Measurements from ENCODE around the gene TTBK1. TPM values are rescaled to one million over a fixed set of nuclear protein-coding genes. Genes with fewer than 3 reads are reported as not detected.
A peak's percentile ranks its signal among the peaks of the same experiment; 100 is the strongest.

Gene TTBK1
- total RNA-seq, 8 experiments from 2014 or later = 0.41 to 13.6 (median 8.4) TPM

- no peak for ATAC-seq (replicated peaks in 6 of 8)
- H3K4me1 ChIP-seq (replicated peaks in 1 of 2) = peaks cover 0 to 7% of the 10 kb centered on the region in 2 donors
- no peak overlapping the region for H3K4me3 ChIP-seq
- in situ Hi-C loops (cut with MboI; ENCODE audit: low pct_unique_long_range_greater_than_20kb in 2 of 9, low sequenced_read_pairs in 9 of 9, unreplicated experiment in 9 of 9) = no loop called here
- H3K27ac ChIP-seq = no peak overlapping the region
- WGBS, 10 experiments = 36 to 100% (median 87%) methylated on average over 1 to 2 of the region's 2 CpGs; no CpG with 5 or more reads in 4 of the 10 experiments
Observed at GRCh38 chr6:43310134-43310533, 66.9 kb downstream of the TTBK1 start.

GRCh38 chr6:43310624-43311023, 67.3 kb downstream of the TTBK1 start:
- H3K4me3 ChIP-seq = no peak overlapping the region
- in situ Hi-C loops (cut with MboI; ENCODE audit: low pct_unique_long_range_greater_than_20kb in 2 of 9, low sequenced_read_pairs in 9 of 9, unreplicated experiment in 9 of 9) = no loop called here
- H3K27ac ChIP-seq = no peak overlapping the region
- peaks cover 0 to 7% of the 10 kb centered on the region in 2 donors for H3K4me1 ChIP-seq (replicated peaks in 1 of 2)
- no peak for ATAC-seq (replicated peaks in 6 of 8)

DNA sequence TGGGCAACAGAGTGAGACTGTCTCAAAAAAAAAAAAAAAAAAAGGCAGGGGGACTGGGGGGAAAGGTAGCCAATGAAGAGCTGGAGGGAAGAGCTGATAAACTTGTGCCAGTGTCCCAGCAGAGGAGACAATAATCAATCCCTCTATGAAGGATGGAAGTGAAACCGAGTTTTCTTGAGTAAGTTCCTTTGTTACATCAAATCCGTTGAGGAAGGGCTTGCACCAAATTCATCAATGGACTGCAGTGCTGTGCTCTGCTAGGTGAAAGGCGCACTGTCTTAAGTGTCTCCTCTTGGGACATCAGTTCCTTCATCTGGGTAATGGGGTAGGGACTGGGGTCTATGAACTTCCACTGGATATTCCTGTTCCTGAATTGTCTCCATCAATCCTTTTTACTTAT, 68.4 kb downstream of the TTBK1 start:
- no peak for ATAC-seq (replicated peaks in 6 of 8)
- in situ Hi-C loops (cut with MboI; ENCODE audit: low pct_unique_long_range_greater_than_20kb in 2 of 9, low sequenced_read_pairs in 9 of 9, unreplicated experiment in 9 of 9) = no loop called here
- H3K27ac ChIP-seq = no peak overlapping the region
- H3K4me1 ChIP-seq (replicated peaks in 1 of 2) = peaks cover 0 to 7% of the 10 kb centered on the region in 2 donors
- WGBS, 10 experiments = 8 to 89% (median 75%) methylated on average over 2 to 3 of the region's 3 CpGs; no CpG with 5 or more reads in 2 of the 10 experiments
- no peak overlapping the region for H3K4me3 ChIP-seq

GRCh38 chr6:43313813-43314212, 70.5 kb downstream of the TTBK1 start:
- Histone ChIP-seq H3K4me3 (no peak overlapping the region), H3K27ac (no peak overlapping the region), H3K4me1 (replicated peaks in 1 of 2) (peaks cover 0 to under 1% of the 10 kb centered on the region in 2 donors)
- 40 to 100% (median 83%) methylated on average over 1 of the region's 1 CpG; no CpG with 5 or more reads in 3 of the 10 experiments for WGBS, 10 experiments
- in situ Hi-C loops (cut with MboI; ENCODE audit: low pct_unique_long_range_greater_than_20kb in 2 of 9, low sequenced_read_pairs in 9 of 9, unreplicated experiment in 9 of 9) = no loop called here
- ATAC-seq (replicated peaks in 6 of 8) = no peak

DNA sequence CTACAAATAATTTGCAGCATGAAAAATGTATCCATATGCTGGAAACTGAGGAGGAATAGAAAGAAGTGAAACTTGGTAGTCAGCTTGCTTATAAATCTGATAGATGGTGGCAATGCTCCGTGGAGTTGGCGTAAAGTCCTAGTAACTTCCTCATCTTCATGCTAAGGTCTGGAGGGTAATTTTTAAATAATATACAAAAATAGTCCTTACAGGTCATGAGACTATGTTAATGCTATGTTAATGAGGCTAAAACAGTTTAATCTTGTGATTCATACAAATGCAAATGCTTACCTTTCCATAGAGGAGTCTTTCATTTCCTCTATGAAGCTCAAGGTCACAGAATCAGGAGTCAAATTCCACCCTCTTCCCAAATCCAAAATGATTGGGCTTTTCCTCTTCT, 74.7 kb downstream of the TTBK1 start:
- Histone ChIP-seq H3K4me1 (replicated peaks in 1 of 2) (no peaks in the 10 kb centered on the region), H3K4me3 (no peak overlapping the region), H3K27ac (no peak overlapping the region)
- 71 to 100% (median 88%) methylated on average over 1 to 2 of the region's 2 CpGs; no CpG with 5 or more reads in 2 of the 10 experiments for WGBS, 10 experiments
- in situ Hi-C loops (cut with MboI; ENCODE audit: low pct_unique_long_range_greater_than_20kb in 2 of 9, low sequenced_read_pairs in 9 of 9, unreplicated experiment in 9 of 9) = no loop called here
- ATAC-seq (replicated peaks in 6 of 8) = peak in 3 of 8 experiments; percentile 73 to 86 (median 85)

DNA sequence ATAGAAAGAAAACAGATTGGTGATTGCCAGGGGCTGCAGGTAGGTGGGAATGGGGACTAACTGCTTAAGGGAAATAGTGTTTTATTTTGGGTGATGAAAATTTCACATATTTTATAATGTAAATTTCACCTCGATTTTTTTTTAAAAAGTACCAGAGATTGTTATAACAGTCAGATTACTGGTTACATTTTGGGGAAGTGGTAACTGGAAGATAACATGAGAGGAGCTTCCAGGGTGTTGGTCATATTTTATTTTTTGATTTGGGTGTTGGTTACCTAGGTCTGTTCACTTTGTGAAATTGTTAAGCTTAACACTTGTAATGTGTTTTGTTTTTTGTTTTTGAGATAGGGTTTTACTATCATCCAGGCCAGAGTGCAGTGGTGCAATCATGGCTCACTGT, 82.6 kb downstream of the TTBK1 start:
- in situ Hi-C loops (cut with MboI; ENCODE audit: low pct_unique_long_range_greater_than_20kb in 2 of 9, low sequenced_read_pairs in 9 of 9, unreplicated experiment in 9 of 9) = no loop called here
- H3K27ac ChIP-seq = no peak overlapping the region
- WGBS, 10 experiments = 0 to 86% (median 44%) methylated on average over 1 of the region's 1 CpG; no CpG with 5 or more reads in 1 of the 10 experiments

GRCh38 chr6:43328528-43328927, 85.2 kb downstream of the TTBK1 start:
- in situ Hi-C loops (cut with MboI; ENCODE audit: low pct_unique_long_range_greater_than_20kb in 2 of 9, low sequenced_read_pairs in 9 of 9, unreplicated experiment in 9 of 9) = no loop called here
- Histone ChIP-seq H3K4me1 (replicated peaks in 1 of 2) (no peaks in the 10 kb centered on the region), H3K27ac (no peak overlapping the region), H3K4me3 (no peak overlapping the region)
- no peak for ATAC-seq (replicated peaks in 6 of 8)
- 0 to 86% (median 37%) methylated on average over 1 of the region's 1 CpG; no CpG with 5 or more reads in 2 of the 10 experiments for WGBS, 10 experiments

More for the DNA sequence above, 82.6 kb downstream of the TTBK1 start:
- Histone ChIP-seq H3K4me3 (no peak overlapping the region), H3K4me1 (replicated peaks in 1 of 2) (no peaks in the 10 kb centered on the region)
- no peak for ATAC-seq (replicated peaks in 6 of 8)

GRCh38 chr6:43331470-43331869, 88.2 kb downstream of the TTBK1 start:
- Histone ChIP-seq H3K4me3 (no peak overlapping the region), H3K27ac (no peak overlapping the region), H3K4me1 (replicated peaks in 1 of 2) (no peaks in the 10 kb centered on the region)
- WGBS, 10 experiments = 50 to 100% (median 88%) methylated on average over 1 of the region's 1 CpG; no CpG with 5 or more reads in 6 of the 10 experiments
- ATAC-seq (replicated peaks in 6 of 8) = no peak
- in situ Hi-C loops (cut with MboI; ENCODE audit: low pct_unique_long_range_greater_than_20kb in 2 of 9, low sequenced_read_pairs in 9 of 9, unreplicated experiment in 9 of 9) = loop anchor here in 1 of 9 experiments (10.0 kb wide), 1 partner anchor 67 kb away; no protein-coding TSS in a partner anchor

- Histone ChIP-seq H3K4me1 (replicated peaks in 1 of 2) (no peaks in the 10 kb centered on the region), H3K4me3 (no peak overlapping the region), H3K27ac (no peak overlapping the region)
- in situ Hi-C loops (cut with MboI; ENCODE audit: low pct_unique_long_range_greater_than_20kb in 2 of 9, low sequenced_read_pairs in 9 of 9, unreplicated experiment in 9 of 9) = loop anchor here in 1 of 9 experiments (10.0 kb wide), 1 partner anchor 67 kb away; no protein-coding TSS in a partner anchor
- no peak for ATAC-seq (replicated peaks in 6 of 8)
- WGBS, 10 experiments = 50 to 88% (median 75%) methylated on average over 3 to 4 of the region's 4 CpGs
Observed at GRCh38 chr6:43331891-43332290, 88.6 kb downstream of the TTBK1 start.

DNA sequence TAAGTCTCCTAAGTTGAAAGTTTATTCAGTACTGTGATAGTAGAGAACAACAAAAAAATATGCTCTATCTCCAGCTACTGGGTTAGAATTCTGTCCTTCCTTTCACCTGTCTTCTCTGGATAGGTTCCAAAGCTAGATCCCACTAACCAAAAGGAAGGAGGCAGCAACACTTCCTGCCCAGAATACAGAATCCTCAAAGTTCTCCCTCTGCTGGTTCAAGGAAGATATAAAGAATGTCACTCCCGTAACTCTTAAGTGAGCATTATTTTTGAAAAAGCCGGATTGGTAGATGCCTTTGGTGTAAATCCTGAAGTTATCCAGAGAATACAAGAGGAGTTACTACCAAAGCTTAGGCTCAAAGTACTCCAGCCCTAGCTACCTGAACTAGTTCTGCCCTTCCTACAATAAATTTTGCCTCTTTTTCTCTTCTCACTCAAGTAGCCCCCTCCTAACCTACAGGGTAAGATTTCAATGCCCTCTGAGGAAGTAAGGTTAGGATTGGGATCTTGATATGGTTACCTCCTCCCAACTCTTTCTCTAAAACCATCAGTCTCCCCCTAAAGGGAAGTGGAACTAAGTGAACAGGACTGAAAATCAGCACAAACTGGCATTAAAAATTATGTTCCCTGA, 91.3 kb downstream of the TTBK1 start:
- in situ Hi-C loops (cut with MboI; ENCODE audit: low pct_unique_long_range_greater_than_20kb in 2 of 9, low sequenced_read_pairs in 9 of 9, unreplicated experiment in 9 of 9) = loop anchor here in 1 of 9 experiments (10.0 kb wide), 1 partner anchor 70 kb away; no protein-coding TSS in a partner anchor
- Histone ChIP-seq H3K4me3 (no peak overlapping the region), H3K27ac (no peak overlapping the region), H3K4me1 (replicated peaks in 1 of 2) (no peaks in the 10 kb centered on the region)
- peak in 5 of 8 experiments; percentile 44 to 84 (median 75) for ATAC-seq (replicated peaks in 6 of 8)
- 23 to 83% (median 49%) methylated on average over 1 to 2 of the region's 2 CpGs; no CpG with 5 or more reads in 2 of the 10 experiments for whole genome bisulfite sequencing, 10 experiments

- in situ Hi-C loops (cut with MboI; ENCODE audit: low pct_unique_long_range_greater_than_20kb in 2 of 9, low sequenced_read_pairs in 9 of 9, unreplicated experiment in 9 of 9) = loop anchor here in 1 of 9 experiments (10.0 kb wide), 1 partner anchor 71 kb away; no protein-coding TSS in a partner anchor
- no peak overlapping the region for H3K4me3 ChIP-seq
- no peak for ATAC-seq (replicated peaks in 6 of 8)
- no peaks in the 10 kb centered on the region for H3K4me1 ChIP-seq (replicated peaks in 1 of 2)
- no peak overlapping the region for H3K27ac ChIP-seq
- 80 to 100% (median 97%) methylated on average over 1 to 3 of the region's 3 CpGs; no CpG with 5 or more reads in 1 of the 10 experiments for WGBS, 10 experiments
Observed at GRCh38 chr6:43335469-43335868, 92.2 kb downstream of the TTBK1 start.

GRCh38 chr6:43336382-43336781, 93.1 kb downstream of the TTBK1 start:
- peak in 2 of 8 experiments; percentile 62 to 70 for ATAC-seq (replicated peaks in 6 of 8)
- in situ Hi-C loops (cut with MboI; ENCODE audit: low pct_unique_long_range_greater_than_20kb in 2 of 9, low sequenced_read_pairs in 9 of 9, unreplicated experiment in 9 of 9) = loop anchor here in 1 of 9 experiments (10.0 kb wide), 1 partner anchor 72 kb away; no protein-coding TSS in a partner anchor
- WGBS, 10 experiments = 7 to 94% (median 82%) methylated on average over 1 to 3 of the region's 3 CpGs; no CpG with 5 or more reads in 2 of the 10 experiments
- H3K27ac ChIP-seq = no peak overlapping the region
- H3K4me3 ChIP-seq = no peak overlapping the region
- no peaks in the 10 kb centered on the region for H3K4me1 ChIP-seq (replicated peaks in 1 of 2)

Measured in motor neuron (in vitro differentiated cells).